ENCODE data around the gene SLC25A24.
"Not testable (repeated sequence)": the region's sequence is repeated elsewhere in the genome, so short reads cannot be mapped to it uniquely, and the experiment has no call there.

Gene SLC25A24

GRCh38 chr1:108199201-108199691 is 897 bp downstream of the SLC25A24 start:
- DNase-seq (ENCODE audit: low read depth in 2 of 2): no peak

GRCh38 chr1:108194051-108194450 is 6.1 kb downstream of the SLC25A24 start:
- DNase-seq (ENCODE audit: low read depth in 2 of 2): no peak

DNA sequence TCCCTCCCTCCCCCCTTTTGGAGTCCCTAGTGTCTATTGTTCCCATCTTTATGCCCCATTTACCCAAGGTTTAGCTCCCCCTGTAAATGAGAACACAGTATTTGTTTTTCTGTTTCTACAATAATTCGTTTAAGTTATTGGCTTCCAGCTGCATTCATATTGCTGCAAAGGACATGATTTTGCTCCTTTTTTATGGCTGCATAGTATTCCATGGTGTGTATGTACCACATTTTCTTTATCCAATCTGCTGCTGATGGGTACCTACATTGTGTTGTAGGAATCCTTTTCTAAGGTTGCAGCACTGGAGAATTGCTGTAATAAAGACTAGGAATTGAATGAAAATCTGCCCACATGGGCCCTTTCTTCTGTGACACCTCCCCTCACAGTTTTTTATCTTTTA is 6.8 kb downstream of the SLC25A24 start:
- DNase-seq (ENCODE audit: low read depth in 2 of 2): no peak

- DNase-seq (ENCODE audit: low read depth in 2 of 2): no peak
Measured at GRCh38 chr1:108192581-108192980, 7.6 kb downstream of the SLC25A24 start.

DNA sequence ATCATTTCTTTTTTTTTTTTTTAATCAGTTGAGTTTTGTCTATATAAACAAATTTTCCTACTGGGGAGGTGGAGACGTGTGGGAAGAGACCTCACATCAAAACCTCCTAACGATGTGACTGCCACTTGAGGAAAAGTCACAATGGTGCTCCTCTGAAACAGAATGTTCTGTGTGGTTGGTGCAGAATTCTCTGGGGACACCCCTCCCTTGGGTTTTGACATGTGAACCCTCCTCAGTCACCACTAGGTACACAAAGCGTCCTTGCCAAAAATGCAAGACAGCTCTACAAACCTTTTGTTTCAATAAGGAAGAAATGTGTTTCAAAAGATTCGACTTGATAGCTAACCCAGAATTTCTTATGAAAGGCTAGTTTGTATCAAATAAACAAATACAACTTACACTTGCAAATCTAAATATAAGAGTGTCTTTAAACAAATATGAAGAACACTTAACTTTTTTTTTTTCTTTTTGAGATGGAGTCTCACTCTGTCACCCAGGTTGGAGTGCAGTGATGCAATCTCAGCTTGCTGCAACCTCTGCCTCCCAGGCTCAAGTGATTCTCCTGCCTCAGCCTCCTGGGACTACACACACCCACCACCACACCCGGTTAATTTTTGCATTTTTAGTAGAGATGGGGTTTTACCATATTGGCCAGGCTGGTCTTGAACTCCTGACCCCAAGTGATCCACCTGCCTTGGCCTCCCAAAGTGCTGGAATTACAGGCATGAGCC is 9.3 kb downstream of the SLC25A24 start:
- no peak for DNase-seq (ENCODE audit: low read depth in 2 of 2)

GRCh38 chr1:108190001-108190634 is 10.0 kb downstream of the SLC25A24 start:
- DNase-seq (ENCODE audit: low read depth in 2 of 2): no peak

- DNase-seq (ENCODE audit: low read depth in 2 of 2): no peak
Measured at GRCh38 chr1:108188801-108189200, 11.3 kb downstream of the SLC25A24 start.

DNA sequence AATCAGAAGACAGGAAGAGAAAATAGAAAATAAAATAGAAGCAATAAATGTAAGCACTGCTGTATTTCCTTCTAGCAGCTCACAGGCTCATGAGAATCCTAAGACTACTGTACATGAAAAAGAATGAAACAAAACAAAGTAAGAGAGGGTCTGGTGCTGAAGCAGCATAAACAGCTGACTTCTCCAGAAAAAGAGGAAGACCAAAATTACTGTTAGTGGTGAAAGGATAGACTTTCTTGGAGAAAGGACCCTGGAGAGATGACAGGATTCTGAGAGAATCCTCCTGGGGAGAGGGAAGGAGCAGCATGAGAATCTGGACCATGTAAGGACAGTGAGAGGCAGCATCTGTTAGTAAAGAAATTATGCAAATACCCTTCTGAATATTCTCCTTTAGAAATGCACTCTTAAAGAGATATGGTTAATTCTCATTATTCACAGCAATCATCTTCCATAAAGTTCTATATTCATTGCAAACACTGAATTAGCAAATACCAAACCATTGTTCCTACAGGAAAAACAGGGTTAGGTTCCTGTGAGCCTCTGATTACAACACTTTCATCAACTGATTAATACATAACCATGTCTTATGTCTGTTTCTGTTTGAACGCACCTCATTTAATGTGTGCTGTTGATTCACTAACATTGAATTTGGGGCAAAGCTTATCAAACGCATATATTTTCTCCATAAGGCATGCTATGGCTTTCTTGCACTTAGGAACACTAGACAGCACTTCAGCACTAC is 17.0 kb downstream of the SLC25A24 start:
- DNase-seq (ENCODE audit: low read depth in 2 of 2): no peak

- DNase-seq (ENCODE audit: low read depth in 2 of 2): no peak
Measured at GRCh38 chr1:108179018-108179417, 21.1 kb downstream of the SLC25A24 start.

- DNase-seq (ENCODE audit: low read depth in 2 of 2): not testable (repeated sequence)
Measured at GRCh38 chr1:108162409-108162808, 37.7 kb downstream of the SLC25A24 start.

- DNase-seq (ENCODE audit: low read depth in 2 of 2): not testable (repeated sequence)
Measured at GRCh38 chr1:108159951-108160350, 40.2 kb downstream of the SLC25A24 start.

DNA sequence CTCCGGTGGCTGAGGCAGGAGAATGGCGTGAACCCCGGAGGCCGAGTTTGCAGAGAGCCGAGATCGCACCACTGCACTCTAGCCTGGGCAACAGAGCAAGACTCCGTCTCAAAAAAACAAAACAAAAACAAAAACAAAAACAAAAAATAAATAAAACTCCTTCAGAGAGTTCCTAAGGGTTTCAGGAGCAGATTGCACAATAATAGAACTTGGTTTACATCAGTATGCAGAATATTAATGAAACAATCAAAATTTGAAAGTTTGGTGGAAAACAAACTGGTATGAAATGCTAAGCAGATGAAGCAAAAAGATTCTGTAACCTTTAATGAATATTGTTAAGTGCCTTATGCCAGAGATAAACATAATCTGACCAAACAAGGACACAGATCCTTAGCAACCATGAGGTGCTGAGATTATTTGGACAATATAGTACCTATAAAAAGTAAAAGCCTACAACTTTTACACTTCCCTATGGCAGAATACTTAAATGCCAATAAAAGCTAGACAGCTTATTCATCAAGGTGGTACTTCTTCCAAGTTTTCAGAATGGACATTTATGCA is 41.2 kb downstream of the SLC25A24 start:
- DNase-seq (ENCODE audit: low read depth in 2 of 2): no peak

- no peak for DNase-seq (ENCODE audit: low read depth in 2 of 2)
Measured at GRCh38 chr1:108154314-108154713, 45.8 kb downstream of the SLC25A24 start.

GRCh38 chr1:108152782-108153222 is 47.3 kb downstream of the SLC25A24 start:
- DNase-seq (ENCODE audit: low read depth in 2 of 2): no peak

DNA sequence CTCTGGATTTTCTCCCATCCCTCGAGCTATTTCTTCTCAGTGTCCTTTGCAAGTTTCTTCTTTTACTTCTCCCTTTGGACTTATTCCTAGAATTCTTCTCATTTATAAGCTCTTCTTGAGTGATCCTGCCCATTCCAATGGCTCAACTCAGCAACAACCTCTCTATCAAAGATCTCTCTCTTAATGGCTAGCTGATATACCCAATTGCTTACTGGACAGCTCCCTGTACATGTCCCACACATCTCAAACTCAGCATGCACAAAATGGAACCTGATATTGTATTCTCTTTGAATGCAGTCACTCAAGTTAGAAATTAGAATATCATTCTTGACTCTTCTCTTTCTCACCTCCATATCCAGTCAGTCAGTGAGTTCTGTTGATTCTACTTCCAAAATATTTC is 48.6 kb downstream of the SLC25A24 start:
- no peak for DNase-seq (ENCODE audit: low read depth in 2 of 2)

- DNase-seq (ENCODE audit: low read depth in 2 of 2): no peak
Measured at GRCh38 chr1:108149796-108150467, 50.2 kb downstream of the SLC25A24 start.

- not testable (repeated sequence) for DNase-seq (ENCODE audit: low read depth in 2 of 2)
Measured at GRCh38 chr1:108144569-108144968, 55.6 kb downstream of the SLC25A24 start.

GRCh38 chr1:108142773-108143394 is 57.3 kb downstream of the SLC25A24 start:
- no peak for DNase-seq (ENCODE audit: low read depth in 2 of 2)

GRCh38 chr1:108142258-108142657 is 57.9 kb downstream of the SLC25A24 start:
- DNase-seq (ENCODE audit: low read depth in 2 of 2): no peak

DNA sequence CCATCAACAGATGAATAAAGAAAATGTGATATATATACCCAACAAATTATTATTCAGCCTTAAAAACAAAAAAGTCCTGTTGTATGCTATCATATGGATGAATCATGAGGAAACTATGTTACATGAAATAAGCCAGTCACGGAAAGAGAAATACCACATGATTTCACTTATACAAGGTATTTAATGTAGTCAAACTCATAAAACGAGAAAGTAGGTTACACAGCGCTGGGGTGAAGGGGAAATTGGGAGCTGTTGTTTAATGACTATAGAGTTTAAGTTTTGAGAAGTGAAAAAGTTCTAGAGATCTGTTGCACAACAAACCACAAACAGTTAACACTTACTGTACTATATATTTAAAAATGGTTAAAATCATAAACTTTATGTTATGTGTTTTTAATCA is 58.5 kb downstream of the SLC25A24 start:
- no peak for DNase-seq (ENCODE audit: low read depth in 2 of 2)

DNA sequence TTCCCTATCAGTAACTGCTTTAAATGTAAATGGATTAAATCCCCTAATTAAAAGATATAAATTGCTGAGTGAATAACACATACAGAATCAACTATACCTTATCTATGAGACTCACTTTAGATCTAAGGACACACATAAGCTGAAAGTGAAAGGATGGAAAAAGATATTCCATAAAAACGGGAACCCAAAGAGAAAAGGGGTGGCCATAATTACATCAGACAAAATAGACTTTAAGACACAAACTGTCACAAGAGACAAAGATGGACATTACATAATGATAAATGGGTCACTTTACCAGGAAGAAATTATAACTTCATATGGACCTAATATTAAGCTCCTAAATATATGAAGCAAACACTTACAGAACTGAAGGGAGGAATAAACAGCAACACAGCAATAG is 59.2 kb downstream of the SLC25A24 start:
- DNase-seq (ENCODE audit: low read depth in 2 of 2): no peak

Measured in stimulated activated CD4-positive, alpha-beta T cell treated with anti-CD3 and anti-CD28 coated beads, Interleukin-15, amount 100 ng/mL, for 48 hours (primary cell).